ENCODE data around the gene MAG. TPM values are rescaled to one million over a fixed set of nuclear protein-coding genes. Genes with fewer than 3 reads are reported as not detected.

Gene MAG
- total and polyA plus RNA-seq, 2 donors (not counting 1 experiment from before 2014, with no cell fraction given), result 0.50 TPM; not detected in 1

- peaks cover 12% of the 10 kb centered on the region for H3K79me2 ChIP-seq (ENCODE audit: control insufficient read depth, insufficient read depth, low read length)
- H2AFZ ChIP-seq (ENCODE audit: low read length), result no peak overlapping the region
- no peak for DNase-seq (ENCODE audit: low read depth in 2 of 2)
These were observed 27.5 kb upstream of the MAG start for GRCh38 chr19:35264268-35265125.

GRCh38 chr19:35265126-35265899 is 26.6 kb upstream of the MAG start:
- Histone ChIP-seq H3K4me3 (replicated peaks in 1 of 4; ENCODE audit: control extremely low read depth in 1 of 4, insufficient read depth in 1 of 4, low read depth in 3 of 4, low read length in 4 of 4) (no peak overlapping the region), H3K36me3 (ENCODE audit: control insufficient read depth, insufficient read depth, low read length) (peaks cover 2% of the 10 kb centered on the region), H3K4me2 (ENCODE audit: extremely low read depth, insufficient read depth, low read length) (no peak overlapping the region), H3K9me3 (ENCODE audit: control insufficient read depth, insufficient read depth, low read depth, low read length) (no peaks in the 10 kb centered on the region), H3K79me2 (ENCODE audit: control insufficient read depth, insufficient read depth, low read length) (peaks cover 12% of the 10 kb centered on the region), H3K4me1 (ENCODE audit: control insufficient read depth, extremely low read depth, insufficient read depth, low read length) (peaks cover 2% of the 10 kb centered on the region), H4K20me1 (ENCODE audit: control insufficient read depth, extremely low read depth, insufficient read depth, low read length) (no peaks in the 10 kb centered on the region), H3K27ac (ENCODE audit: insufficient read depth, low read length) (no peak overlapping the region), H3K9ac (ENCODE audit: insufficient read depth, low read length) (no peak overlapping the region), H2AFZ (ENCODE audit: low read length) (no peak overlapping the region), H3K27me3 (ENCODE audit: control insufficient read depth, insufficient read depth, low read length) (no peaks in the 10 kb centered on the region)
- TF ChIP-seq EZH2 (IDR thresholded peaks at IDR 0.05; ENCODE audit: low read length, missing control alignments) (no peak), CTCF (conservative IDR thresholded peaks at IDR 0.05 in 1 of 2, IDR thresholded peaks at IDR 0.05 in 1 of 2; ENCODE audit: low read depth in 1 of 2, low read length in 2 of 2) (no peak)
- no peak for DNase-seq (ENCODE audit: low read depth in 2 of 2)

More at GRCh38 chr19:35264268-35265125, 27.5 kb upstream of the MAG start:
- H3K4me1 ChIP-seq (ENCODE audit: control insufficient read depth, extremely low read depth, insufficient read depth, low read length), result peaks cover 2% of the 10 kb centered on the region
- no peak overlapping the region for H3K27ac ChIP-seq (ENCODE audit: insufficient read depth, low read length)
- H3K9me3 ChIP-seq (ENCODE audit: control insufficient read depth, insufficient read depth, low read depth, low read length), result no peaks in the 10 kb centered on the region
- no peaks in the 10 kb centered on the region for H3K27me3 ChIP-seq (ENCODE audit: control insufficient read depth, insufficient read depth, low read length)
- TF ChIP-seq CTCF (conservative IDR thresholded peaks at IDR 0.05 in 1 of 2, IDR thresholded peaks at IDR 0.05 in 1 of 2; ENCODE audit: low read depth in 1 of 2, low read length in 2 of 2), result no peak
- TF ChIP-seq EZH2 (IDR thresholded peaks at IDR 0.05; ENCODE audit: low read length, missing control alignments), result no peak
- H3K4me2 ChIP-seq (ENCODE audit: extremely low read depth, insufficient read depth, low read length), result no peak overlapping the region
- peaks cover 2% of the 10 kb centered on the region for H3K36me3 ChIP-seq (ENCODE audit: control insufficient read depth, insufficient read depth, low read length)
- H3K9ac ChIP-seq (ENCODE audit: insufficient read depth, low read length), result no peak overlapping the region
- no peaks in the 10 kb centered on the region for H4K20me1 ChIP-seq (ENCODE audit: control insufficient read depth, extremely low read depth, insufficient read depth, low read length)
- no peak overlapping the region for H3K4me3 ChIP-seq (replicated peaks in 1 of 4; ENCODE audit: control extremely low read depth in 1 of 4, insufficient read depth in 1 of 4, low read depth in 3 of 4, low read length in 4 of 4)

GRCh38 chr19:35265900-35266519 is 26.0 kb upstream of the MAG start:
- Histone ChIP-seq H3K79me2 (ENCODE audit: control insufficient read depth, insufficient read depth, low read length) (peaks cover 12% of the 10 kb centered on the region), H3K27ac (ENCODE audit: insufficient read depth, low read length) (no peak overlapping the region), H3K4me3 (replicated peaks in 1 of 4; ENCODE audit: control extremely low read depth in 1 of 4, insufficient read depth in 1 of 4, low read depth in 3 of 4, low read length in 4 of 4) (no peak overlapping the region), H3K36me3 (ENCODE audit: control insufficient read depth, insufficient read depth, low read length) (peaks cover 4% of the 10 kb centered on the region), H3K4me2 (ENCODE audit: extremely low read depth, insufficient read depth, low read length) (no peak overlapping the region), H3K9ac (ENCODE audit: insufficient read depth, low read length) (no peak overlapping the region), H3K4me1 (ENCODE audit: control insufficient read depth, extremely low read depth, insufficient read depth, low read length) (peaks cover 2% of the 10 kb centered on the region), H2AFZ (ENCODE audit: low read length) (no peak overlapping the region), H3K27me3 (ENCODE audit: control insufficient read depth, insufficient read depth, low read length) (no peaks in the 10 kb centered on the region), H3K9me3 (ENCODE audit: control insufficient read depth, insufficient read depth, low read depth, low read length) (no peaks in the 10 kb centered on the region), H4K20me1 (ENCODE audit: control insufficient read depth, extremely low read depth, insufficient read depth, low read length) (no peaks in the 10 kb centered on the region)
- TF ChIP-seq EZH2 (IDR thresholded peaks at IDR 0.05; ENCODE audit: low read length, missing control alignments), result no peak
- no peak for TF ChIP-seq CTCF (conservative IDR thresholded peaks at IDR 0.05 in 1 of 2, IDR thresholded peaks at IDR 0.05 in 1 of 2; ENCODE audit: low read depth in 1 of 2, low read length in 2 of 2)
- DNase-seq (ENCODE audit: low read depth in 2 of 2), result no peak

All from fibroblast of lung (primary cell).